Activated T-cell treated with anti-CD3 and anti-CD28 coated beads, Interleukin-2, amount 50 U/mL, for 1 hour (primary cell): ENCODE measurements around the gene LMNTD1.
"Not testable (repeated sequence)": the region's sequence is repeated elsewhere in the genome, so short reads cannot be mapped to it uniquely, and the experiment has no call there.

Experiments
- DNase-seq: peaks from one replicate; pipeline ENCODE4 v3.0.0-alpha.2; 2020

The LMNTD1 gene

DNA sequence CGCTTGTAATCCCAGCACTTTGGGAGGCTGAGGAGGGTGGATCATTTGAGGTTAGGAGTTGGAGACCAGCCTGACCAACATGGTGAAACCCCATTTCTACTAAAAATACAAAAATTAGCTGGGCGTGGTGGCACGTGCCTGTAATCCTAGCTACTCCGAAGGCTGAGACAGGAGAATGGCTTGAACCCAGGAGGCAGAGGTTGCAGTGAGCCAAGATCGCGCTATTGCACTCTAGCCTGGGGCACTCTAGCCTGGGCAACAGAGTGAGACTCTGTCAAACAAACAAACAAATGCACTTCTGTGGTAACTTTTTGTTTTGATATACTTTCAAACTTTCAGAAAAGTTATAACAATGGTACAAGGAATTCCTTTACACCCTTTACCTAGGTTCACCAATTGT, 126.3 kb downstream of the LMNTD1 start:
- not testable (repeated sequence) for DNase-seq
